ENCODE data around the gene PPM1L.

The PPM1L gene

GRCh38 chr3:161100994-161101393 is 345.0 kb downstream of the PPM1L start:
- no peak for DNase-seq (ENCODE audit: low spot score)

DNA sequence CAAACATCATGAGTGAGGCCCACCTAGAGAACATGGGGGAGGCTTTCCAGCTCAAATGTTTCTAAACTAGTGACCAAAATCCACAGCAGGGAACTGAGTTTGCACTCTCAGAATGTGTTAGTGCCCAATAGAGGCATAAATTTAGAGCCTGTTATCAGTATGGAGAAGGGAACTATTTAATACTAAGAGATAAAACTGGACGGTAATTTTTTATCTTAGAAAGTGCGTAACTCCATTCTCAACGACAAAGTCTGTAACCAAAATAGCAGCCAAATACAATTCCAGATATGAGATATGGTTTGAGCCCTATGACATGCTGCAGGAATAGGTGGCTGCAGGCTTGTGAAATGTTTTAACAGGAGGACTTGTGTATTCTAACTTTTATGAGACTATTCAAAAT is 345.6 kb downstream of the PPM1L start:
- no peak for DNase-seq (ENCODE audit: low spot score)

- no peak for DNase-seq (ENCODE audit: low spot score)
These were observed 347.9 kb downstream of the PPM1L start for GRCh38 chr3:161103776-161104385.

GRCh38 chr3:161104561-161105551 is 348.8 kb downstream of the PPM1L start, which contains the start of gene B3GALNT1:
TSS of gene B3GALNT1 (minus strand) at chr3:161105349. CDS start at chr3:161086754, 18,595 bp downstream.
- no peak for DNase-seq (ENCODE audit: low spot score)

DNA sequence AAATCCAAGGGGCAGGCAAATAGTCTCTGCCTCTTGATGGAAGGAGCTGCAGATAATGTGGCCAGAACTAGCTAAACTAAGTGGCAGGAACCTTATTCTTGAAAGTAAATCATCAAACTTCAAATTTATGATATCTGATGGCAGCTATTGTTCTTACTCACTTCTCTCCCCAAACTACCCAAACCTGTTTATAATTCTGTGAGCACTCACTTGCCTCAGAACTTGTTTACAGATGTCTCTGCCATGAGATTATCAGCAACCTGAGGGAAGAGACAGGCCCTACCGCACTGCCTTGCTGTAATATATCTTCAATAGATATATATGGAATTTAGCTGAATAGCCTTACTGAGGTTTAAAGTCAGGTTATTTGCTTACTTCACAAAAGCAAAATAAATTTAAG is 351.3 kb downstream of the PPM1L start:
- DNase-seq (ENCODE audit: low spot score), result no peak

DNA sequence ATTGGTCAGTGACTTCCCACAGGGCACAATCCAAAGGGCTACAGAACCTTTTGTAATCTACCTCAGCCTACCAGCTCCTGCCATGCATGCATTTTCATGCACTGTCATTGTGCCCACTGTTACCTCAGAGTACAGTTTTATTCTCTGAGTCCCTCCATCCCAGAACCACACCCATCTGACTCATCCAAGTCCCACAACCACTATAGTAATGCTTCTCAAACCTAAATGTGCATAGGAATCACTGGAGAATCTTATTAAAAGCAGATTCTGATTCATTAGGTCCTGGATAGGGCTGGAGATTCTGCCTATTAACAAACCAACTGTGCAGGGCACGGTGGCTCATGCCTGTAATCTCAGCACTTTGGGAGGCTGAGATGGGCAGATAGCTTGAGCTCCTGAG is 352.8 kb downstream of the PPM1L start:
- no peak for DNase-seq (ENCODE audit: low spot score)

GRCh38 chr3:161117646-161118045 is 361.6 kb downstream of the PPM1L start:
- DNase-seq (ENCODE audit: low spot score), result no peak

DNA sequence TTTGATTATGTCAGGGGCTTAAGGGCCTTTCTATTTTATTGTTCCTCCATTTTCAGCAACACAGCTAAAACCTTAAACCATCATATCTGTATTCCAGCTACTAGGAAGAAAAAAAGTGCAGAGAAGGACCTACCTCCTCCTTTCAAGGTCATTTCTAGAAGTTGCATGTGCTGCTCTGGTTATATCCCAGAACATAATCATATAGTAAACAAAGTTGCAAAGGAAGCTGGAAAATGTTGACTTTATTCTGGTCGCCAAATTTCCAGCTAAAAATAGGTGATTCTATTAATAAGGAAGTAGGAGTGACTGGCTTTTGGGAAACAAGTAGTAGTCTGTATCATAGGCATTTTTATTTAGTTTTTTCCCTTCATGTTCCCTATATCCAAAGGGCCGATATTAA is 370.5 kb downstream of the PPM1L start:
- no peak for DNase-seq (ENCODE audit: low spot score)
